NCI-H146 treated with DMSO at 0.1 percent for 48 hours (cell line): Measurements from ENCODE around the gene PPID.
"Not testable (repeated sequence)": the region's sequence is repeated elsewhere in the genome, so short reads cannot be mapped to it uniquely, and the experiment has no call there.

Source experiments
- DNase-seq: peaks from one replicate; lab custom pipeline; 2025; ENCODE audit not compliant: unreplicated experiment; lab: John Stamatoyannopoulos, UW

Gene PPID

GRCh38 chr4:158669310-158669709, 53.9 kb downstream of the PPID start:
- no peak for DNase-seq

GRCh38 chr4:158667651-158668198, 55.5 kb downstream of the PPID start:
- DNase-seq, result no peak

- no peak for DNase-seq
Measured at GRCh38 chr4:158666892-158667291, 56.3 kb downstream of the PPID start.

GRCh38 chr4:158664806-158665205, 58.4 kb downstream of the PPID start:
- DNase-seq, result no peak

GRCh38 chr4:158663707-158664625, 59.2 kb downstream of the PPID start:
- not testable (repeated sequence) for DNase-seq

GRCh38 chr4:158663255-158663654, 59.9 kb downstream of the PPID start:
- DNase-seq, result not testable (repeated sequence)
